ENCODE results near the gene HCN4.

GRCh38 chr15:73341886-73342600 lies 26.7 kb downstream of the HCN4 start:
- TF ChIP-seq CTCF (IDR thresholded peaks at IDR 0.05), result no peak
- no peak for TF ChIP-seq ZFX (IDR thresholded peaks at IDR 0.05; ENCODE audit: borderline replicate concordance)
